Stimulated activated CD4-positive, alpha-beta T cell treated with anti-CD3 and anti-CD28 coated beads, Interleukin-4, amount 100 ng/mL, for 4 hours (primary cell): ENCODE results near the gene EIF3K.
"Not testable (repeated sequence)": the region's sequence is repeated elsewhere in the genome, so short reads cannot be mapped to it uniquely, and the experiment has no call there.

Experiments used
- DNase-seq, 2 experiments: peaks; one replicate each; pipeline ENCODE4 v3.0.0-alpha.2; 2020

Gene EIF3K

DNA sequence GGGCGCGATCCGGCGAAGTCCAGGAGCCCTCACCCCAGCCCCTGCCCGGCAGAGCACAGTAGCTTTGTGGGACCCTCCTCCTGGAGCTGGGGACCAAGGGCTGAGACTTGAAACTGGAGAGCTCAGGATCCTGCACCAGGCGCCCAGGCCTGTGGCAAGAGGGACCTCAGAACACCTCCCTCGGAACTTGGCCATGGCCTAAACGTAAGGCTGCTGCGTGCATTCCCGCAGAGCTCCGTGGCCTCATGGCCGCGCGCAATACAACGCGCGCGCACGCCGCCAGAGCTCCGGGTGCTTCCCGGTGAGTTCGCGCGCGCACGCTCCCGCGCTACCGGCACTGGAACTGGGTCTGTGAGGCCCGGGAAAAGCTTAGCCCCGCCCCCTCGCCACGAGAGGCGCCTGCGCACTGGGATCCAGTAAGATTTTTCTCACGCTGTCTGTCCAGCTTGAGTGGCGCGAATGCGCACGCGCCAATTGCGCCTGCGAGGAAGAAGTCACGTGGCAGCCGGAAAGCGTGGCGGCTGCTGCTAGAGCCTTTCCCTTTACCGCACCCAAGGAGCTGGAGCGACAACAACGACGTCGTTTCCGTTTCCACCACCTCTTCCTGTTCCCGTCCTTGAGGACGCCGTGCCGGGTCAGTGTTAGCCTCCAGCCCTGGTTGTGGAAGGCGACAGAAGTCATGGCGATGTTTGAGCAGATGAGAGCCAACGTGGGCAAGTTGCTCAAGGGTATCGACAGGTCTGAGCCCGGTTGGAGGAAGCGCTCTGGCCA lies at the start of gene EIF3K:
Gene EIF3K, plus strand, starts transcription at position 599 of the 771 bp plus-strand sequence. Its CDS starts 81 bp downstream, at position 680.
- peak; percentile 96 to 99 for DNase-seq

- DNase-seq = no peak
Measured at GRCh38 chr19:38569368-38569983, 49.5 kb upstream of the EIF3K start.

DNA sequence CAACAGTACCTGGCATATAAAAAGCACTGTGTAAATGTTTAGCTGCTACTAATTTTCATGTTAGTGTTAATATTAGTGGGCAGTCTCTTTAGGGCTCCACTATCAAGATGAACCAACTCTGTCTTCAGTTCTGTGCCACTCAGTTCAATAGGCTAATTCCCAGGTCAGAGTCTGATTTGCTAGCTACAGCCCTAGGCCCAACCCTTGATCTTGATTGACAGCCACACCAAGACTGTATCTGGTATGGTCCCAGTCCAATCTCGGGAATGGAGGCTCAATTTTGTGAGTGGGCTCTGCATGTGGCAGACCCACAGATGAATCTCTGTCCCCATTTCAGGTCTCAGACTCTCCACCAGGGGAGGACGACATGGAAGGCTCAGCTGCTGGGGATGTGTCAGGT lies 47.3 kb upstream of the EIF3K start:
- DNase-seq = no peak

DNA sequence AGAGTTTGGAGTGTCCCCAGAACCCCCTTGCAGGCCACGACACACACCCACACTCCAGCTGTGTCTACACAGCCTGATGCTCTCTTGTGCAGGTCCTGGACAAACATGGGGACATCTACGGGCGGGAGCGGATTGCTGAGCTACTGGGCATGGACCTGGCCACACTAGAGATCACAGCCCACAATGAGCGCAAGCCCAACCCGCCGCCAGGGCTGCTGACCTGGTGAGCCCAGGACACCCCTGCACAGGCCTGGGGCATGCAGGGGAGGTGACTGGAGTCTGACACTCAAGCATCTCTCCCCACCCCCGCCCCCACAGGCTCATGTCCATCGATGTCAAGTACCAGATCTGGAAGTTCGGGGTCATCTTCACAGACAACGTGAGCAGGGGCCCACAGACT lies 41.2 kb upstream of the EIF3K start:
- DNase-seq = no peak

DNA sequence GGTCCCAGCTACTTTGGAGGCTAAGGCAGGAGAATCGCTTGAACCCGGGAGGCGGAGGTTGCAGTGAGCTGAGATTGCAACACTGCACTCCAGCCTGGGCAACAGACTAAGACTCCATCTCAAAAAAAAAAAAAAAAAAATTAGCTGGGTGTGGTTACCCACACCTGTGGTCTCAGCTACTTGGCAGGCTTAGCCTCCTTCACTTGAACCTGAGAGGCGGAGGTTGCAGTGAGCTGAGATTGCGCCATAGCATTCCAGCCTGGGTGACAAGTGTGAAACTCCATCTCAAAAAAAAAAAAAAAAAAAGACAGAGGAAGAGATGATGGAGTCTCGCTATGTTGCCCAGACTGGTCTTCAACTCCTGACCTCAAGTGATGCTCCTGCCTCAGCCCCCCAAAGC lies 39.7 kb upstream of the EIF3K start:
- not testable (repeated sequence) for DNase-seq

DNA sequence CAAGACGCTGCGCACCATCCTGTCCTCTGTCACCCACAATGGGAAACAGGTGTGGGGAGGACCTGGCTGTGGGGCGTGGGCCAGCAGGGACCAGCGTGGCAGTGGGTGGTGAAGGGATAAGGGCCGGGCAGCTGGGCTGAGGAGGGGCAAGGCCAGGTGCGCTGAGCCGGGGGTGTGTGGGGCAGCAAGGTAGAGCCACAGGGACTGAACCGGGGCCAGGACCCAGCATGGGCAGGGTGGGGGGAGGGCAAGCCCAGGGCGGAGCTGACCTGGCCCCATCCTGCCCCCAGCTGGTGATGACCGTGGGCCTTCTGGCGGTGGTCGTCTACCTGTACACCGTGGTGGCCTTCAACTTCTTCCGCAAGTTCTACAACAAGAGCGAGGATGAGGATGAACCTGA lies 38.9 kb upstream of the EIF3K start:
- DNase-seq = no peak

- DNase-seq = no peak
Measured at GRCh38 chr19:38583219-38583984, 35.6 kb upstream of the EIF3K start.

- DNase-seq = no peak
Measured at GRCh38 chr19:38583985-38584305, 35.0 kb upstream of the EIF3K start.

GRCh38 chr19:38587562-38587961 lies 31.4 kb upstream of the EIF3K start:
- DNase-seq = no peak

- DNase-seq = no peak
Measured at GRCh38 chr19:38588041-38588440, 30.9 kb upstream of the EIF3K start.

GRCh38 chr19:38592940-38593339 lies 26.0 kb upstream of the EIF3K start:
- DNase-seq = no peak

DNA sequence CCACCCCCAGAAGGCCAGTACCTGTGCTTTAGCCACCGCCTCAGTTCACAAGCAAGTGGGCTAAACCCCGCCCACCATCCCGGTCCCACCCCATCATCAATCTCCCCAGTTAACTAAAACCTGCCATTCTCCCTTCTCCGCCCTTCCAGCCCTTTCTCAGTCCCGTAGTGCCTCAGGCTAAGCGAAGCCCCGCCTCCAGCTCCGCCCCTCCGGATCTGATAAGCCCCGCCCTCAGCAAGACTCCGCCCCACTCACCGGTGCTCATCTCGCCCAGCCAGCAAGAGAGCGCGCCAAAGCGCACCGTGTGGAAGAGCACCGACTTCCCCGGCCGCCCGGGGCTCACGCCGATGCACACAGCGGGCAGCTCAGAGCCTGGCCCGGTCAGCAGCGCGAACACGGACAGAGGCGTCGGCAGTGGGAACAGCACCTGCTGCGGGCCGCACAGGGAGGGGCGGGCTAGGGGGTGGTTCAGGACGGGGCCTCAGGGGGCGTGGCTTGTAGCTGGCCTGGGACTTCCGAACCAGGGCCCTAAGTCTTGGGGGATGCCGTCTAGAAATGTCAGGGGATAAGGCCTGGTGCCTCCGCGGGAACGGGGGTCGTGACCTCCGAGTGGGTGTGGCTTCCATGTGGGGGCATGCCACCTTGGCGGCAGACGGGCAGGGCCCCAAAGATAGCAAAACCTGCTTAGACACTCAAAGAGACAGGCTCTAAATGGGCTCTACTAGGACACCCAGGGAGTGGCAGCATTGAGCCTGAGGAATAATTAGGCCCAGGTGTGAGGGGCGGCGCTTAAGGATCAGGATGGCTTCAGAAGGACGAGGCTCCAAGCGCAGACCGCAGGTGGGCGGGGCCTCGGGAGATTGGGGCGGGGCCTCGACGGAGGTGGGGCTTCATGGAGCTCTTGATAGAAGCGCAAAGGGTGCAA lies 22.7 kb upstream of the EIF3K start:
- peak; percentile 10 to 20 for DNase-seq

DNA sequence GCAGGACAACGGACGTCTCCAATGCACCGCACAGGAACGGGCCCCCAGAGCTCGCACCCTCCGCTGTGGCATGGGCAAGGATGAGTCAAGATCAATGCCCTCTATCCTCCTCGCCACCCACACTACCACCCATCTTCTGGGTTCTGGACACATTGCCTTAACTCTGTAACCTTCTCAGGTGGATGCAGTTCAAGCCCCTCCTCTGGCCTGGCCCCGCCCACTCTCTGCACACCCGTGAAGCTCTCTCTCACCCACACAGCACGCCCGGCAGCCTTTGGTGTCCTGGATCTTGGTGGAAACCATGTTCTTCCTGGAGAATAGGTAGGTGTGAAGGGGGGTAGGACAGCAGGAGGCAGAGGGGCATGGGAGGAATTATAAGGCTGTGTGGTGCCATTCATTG lies 21.9 kb upstream of the EIF3K start:
- no peak for DNase-seq

GRCh38 chr19:38599722-38600121 lies 19.3 kb upstream of the EIF3K start:
- DNase-seq = no peak

GRCh38 chr19:38602856-38603255 lies 16.1 kb upstream of the EIF3K start:
- DNase-seq = not testable (repeated sequence)

GRCh38 chr19:38606131-38606530 lies 12.9 kb upstream of the EIF3K start:
- DNase-seq = no peak

DNA sequence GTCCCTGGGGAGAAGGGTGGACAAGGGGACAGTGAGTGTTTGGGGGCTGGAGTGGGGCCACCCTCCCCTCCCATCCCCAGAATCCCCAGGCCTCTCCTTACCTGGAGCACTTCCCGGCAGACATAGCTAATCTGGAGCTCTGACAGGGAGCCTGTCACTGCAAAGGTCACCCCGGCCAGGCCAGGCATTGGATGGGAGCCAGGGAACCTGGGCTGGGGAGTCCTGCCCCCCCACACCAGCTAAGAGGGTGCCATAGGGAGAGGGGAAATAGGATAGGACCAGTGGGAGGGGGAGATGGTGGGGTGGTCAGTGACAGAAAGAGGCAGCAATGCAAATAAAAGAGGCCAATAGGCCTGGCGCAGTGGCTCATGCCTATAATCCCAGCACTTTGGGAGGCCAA lies 4.7 kb upstream of the EIF3K start:
- DNase-seq = no peak

DNA sequence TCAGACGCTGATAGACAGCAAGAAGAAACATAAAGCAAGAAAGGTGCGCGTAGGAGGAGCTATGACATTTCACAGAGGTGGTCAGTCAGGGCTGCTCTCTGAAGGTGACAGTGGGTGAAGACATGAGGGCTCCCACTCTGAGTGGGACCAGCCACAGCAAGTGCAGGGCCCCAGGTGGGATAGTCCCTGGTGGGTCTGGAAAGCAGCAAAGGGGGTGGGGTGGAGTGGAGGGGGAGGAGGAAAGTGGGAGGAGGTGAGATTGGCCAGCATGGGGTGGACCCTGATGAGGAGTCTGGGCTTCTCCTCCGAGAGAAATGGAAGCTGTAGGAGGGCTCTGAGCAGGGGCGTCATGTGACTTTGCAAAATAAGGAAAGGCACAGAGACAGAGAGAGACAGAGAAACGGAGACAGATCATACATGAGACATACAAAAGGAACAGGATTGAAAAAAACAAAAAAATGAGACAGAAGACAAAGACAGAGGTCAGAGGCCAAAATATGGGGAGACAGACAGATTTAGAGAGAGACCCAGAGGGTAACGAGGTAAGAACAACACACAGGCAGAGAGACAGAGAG lies 3.9 kb upstream of the EIF3K start:
- DNase-seq = no peak

- no peak for DNase-seq
Measured at GRCh38 chr19:38616265-38616664, 2.7 kb upstream of the EIF3K start.

DNA sequence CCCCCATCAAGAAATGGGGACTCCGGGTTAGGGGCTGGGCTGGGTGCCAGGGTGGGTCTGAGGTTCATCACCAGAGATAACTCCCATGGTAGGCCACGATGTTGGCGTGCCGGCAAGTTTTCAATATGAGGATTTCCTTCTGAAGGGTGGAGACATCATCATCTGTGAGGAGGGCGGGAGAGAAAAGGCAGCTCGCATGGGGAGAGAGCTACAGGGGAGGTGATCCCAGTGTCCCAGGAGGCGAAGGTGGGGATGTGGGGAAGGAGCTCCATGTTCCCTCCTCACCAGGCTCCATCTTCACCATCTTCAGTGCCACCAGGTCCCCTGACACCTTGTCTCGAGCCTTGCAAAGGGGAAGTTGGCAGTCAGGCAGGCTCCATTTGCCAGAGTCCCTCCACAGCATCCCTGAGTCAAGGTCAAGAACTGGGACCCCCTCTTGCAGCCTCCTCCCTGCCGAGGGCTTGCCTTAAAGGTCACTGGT lies 1.7 kb upstream of the EIF3K start:
- peak in 1 of 2 experiments; percentile 24 for DNase-seq

DNA sequence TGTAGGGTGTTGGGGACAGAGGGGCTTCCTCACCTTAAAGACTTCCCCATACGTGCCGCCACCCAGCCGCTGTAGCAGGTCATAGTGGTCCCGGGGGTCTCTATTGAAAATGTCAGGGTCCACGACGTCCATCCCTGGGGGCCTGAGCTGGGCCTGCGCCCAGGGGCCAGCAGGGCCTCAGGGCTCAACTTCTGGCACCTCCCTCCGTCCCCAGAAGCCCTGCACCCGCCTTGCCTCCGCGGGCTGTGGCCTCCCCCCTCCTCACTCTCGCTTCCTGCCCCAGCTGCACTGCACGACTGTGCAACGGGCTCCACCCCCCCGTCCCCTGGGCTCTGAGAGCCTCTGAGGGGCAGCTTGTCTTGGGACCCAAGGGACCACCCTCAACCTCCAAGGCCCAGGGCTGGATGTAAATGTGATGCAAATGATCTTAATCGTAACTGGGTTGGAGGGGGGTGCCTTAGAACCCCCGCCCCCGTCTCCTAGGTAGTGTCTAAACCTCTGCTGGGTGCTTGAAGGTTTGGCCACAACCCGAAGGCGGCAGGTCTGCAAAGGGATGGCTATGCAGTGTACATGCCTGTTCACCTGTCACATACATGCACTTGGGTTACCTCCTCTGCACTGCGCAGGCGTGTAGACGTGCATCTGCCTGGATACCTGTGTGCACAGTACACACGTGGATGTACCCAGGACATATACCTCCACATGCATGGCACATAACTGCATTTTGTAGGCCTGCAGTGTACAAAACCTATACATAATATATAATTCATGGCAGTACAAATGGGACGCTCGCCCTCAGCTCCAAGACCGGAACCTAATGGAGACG lies 1.0 kb upstream of the EIF3K start, which contains the start of gene MAP4K1:
Gene MAP4K1, minus strand, starts transcription at position 190 of the 826 bp plus-strand sequence. Its CDS starts 58 bp downstream, at position 132.
- DNase-seq = peak; percentile 57 to 70
